GM20431 (cell line): ENCODE data around the gene OAS3.
"Not testable (repeated sequence)": the region's sequence is repeated elsewhere in the genome, so short reads cannot be mapped to it uniquely, and the experiment has no call there.

ENCODE experiments used
- in situ Hi-C: fragments of 300-500 bp; cut with MseI, MboI; formaldehyde crosslinking; loops from one replicate; pipeline ENCODE4 v1.15.0; 2020; ENCODE audit warnings: low sequenced_read_pairs; ENCODE audit not compliant: unreplicated experiment

Gene OAS3

GRCh38 chr12:112948806-112949205, 10.5 kb downstream of the OAS3 start:
- in situ Hi-C loops: no loop called here

GRCh38 chr12:112950701-112951100, 12.4 kb downstream of the OAS3 start:
- in situ Hi-C loops: no loop called here

- in situ Hi-C loops: not testable (repeated sequence)
Measured at GRCh38 chr12:112957125-112957524, 18.9 kb downstream of the OAS3 start.

GRCh38 chr12:112961074-112961473, 22.8 kb downstream of the OAS3 start:
- in situ Hi-C loops: no loop called here

- in situ Hi-C loops: no loop called here
Measured at GRCh38 chr12:112961536-112961935, 23.3 kb downstream of the OAS3 start.

GRCh38 chr12:112962561-112962960, 24.3 kb downstream of the OAS3 start:
- in situ Hi-C loops: no loop called here

GRCh38 chr12:112963227-112963861, 25.1 kb downstream of the OAS3 start:
- in situ Hi-C loops: no loop called here

- in situ Hi-C loops: no loop called here
Measured at GRCh38 chr12:112964067-112964670, 25.9 kb downstream of the OAS3 start.

GRCh38 chr12:112964915-112965314, 26.6 kb downstream of the OAS3 start:
- in situ Hi-C loops: no loop called here

- in situ Hi-C loops: no loop called here
Measured at GRCh38 chr12:112965643-112966042, 27.4 kb downstream of the OAS3 start.

- in situ Hi-C loops: no loop called here
Measured at GRCh38 chr12:112967306-112967705, 29.0 kb downstream of the OAS3 start.

- in situ Hi-C loops: no loop called here
Measured at GRCh38 chr12:112967858-112968257, 29.6 kb downstream of the OAS3 start.

GRCh38 chr12:112969547-112970306, 31.5 kb downstream of the OAS3 start:
- in situ Hi-C loops: no loop called here

- in situ Hi-C loops: no loop called here
Measured at GRCh38 chr12:112970391-112970790, 32.1 kb downstream of the OAS3 start.

GRCh38 chr12:112971248-112971647, 33.0 kb downstream of the OAS3 start:
- in situ Hi-C loops: no loop called here

GRCh38 chr12:112973011-112973735, 34.9 kb downstream of the OAS3 start:
- in situ Hi-C loops: no loop called here

- in situ Hi-C loops: no loop called here
Measured at GRCh38 chr12:112973818-112974231, 35.6 kb downstream of the OAS3 start.

- in situ Hi-C loops: no loop called here
Measured at GRCh38 chr12:112974904-112975303, 36.6 kb downstream of the OAS3 start.

- in situ Hi-C loops: no loop called here
Measured at GRCh38 chr12:112977139-112977538, 38.9 kb downstream of the OAS3 start.

- in situ Hi-C loops: no loop called here
Measured at GRCh38 chr12:112977641-112978040, 39.4 kb downstream of the OAS3 start.
